Measurements from ENCODE around the gene MOBP.

MOBP gene

GRCh38 chr3:39427506-39427905, 40.0 kb upstream of the MOBP start:
- Histone ChIP-seq H3K4me3 (ENCODE audit: low read depth, low read length) (no peak overlapping the region), H3K9me3 (no peaks in the 10 kb centered on the region), H3K36me3 (no peaks in the 10 kb centered on the region), H3K27me3 (no peaks in the 10 kb centered on the region), H3K4me1 (no peaks in the 10 kb centered on the region)
- no peak for TF ChIP-seq CTCF (IDR thresholded peaks at IDR 0.05; ENCODE audit: low read depth, low read length)
- no peak for DNase-seq

- Histone ChIP-seq H3K36me3 (no peaks in the 10 kb centered on the region), H3K27me3 (no peaks in the 10 kb centered on the region), H3K4me1 (no peaks in the 10 kb centered on the region), H3K4me3 (ENCODE audit: low read depth, low read length) (no peak overlapping the region), H3K9me3 (no peaks in the 10 kb centered on the region)
- TF ChIP-seq CTCF (IDR thresholded peaks at IDR 0.05; ENCODE audit: low read depth, low read length): no peak
- DNase-seq: peak; percentile 44
These were observed 38.7 kb upstream of the MOBP start for GRCh38 chr3:39428745-39429201.

DNA sequence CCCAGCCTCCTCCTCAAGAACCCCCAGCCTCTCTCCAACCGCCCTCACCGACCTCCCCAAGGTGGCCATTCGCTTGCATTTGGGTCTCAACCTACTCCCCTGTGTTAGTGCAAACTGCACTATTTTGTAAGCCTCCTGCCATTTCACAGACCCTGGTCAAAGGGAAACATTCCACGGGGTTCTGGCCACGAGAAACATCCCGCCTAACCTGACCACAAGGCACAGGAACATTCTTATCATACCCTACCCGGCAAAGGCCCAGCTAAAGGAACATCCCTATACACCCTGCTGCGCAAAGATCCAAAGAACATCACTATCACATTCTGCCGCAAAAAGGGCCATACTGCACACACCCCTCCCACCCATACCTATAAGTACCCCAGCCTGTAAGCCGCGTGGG, 38.0 kb upstream of the MOBP start:
- no peaks in the 10 kb centered on the region for H3K27me3 ChIP-seq
- peaks cover 2% of the 10 kb centered on the region; the same call in 1 of the 2 replicates for H3K4me1 ChIP-seq
- TF ChIP-seq CTCF (IDR thresholded peaks at IDR 0.05; ENCODE audit: low read depth, low read length): no peak
- H3K9me3 ChIP-seq: no peaks in the 10 kb centered on the region
- H3K4me3 ChIP-seq (ENCODE audit: low read depth, low read length): no peak overlapping the region
- no peaks in the 10 kb centered on the region for H3K36me3 ChIP-seq
- no peak for DNase-seq

- no peaks in the 10 kb centered on the region for H3K27me3 ChIP-seq
- no peak for DNase-seq
- no peak overlapping the region for H3K4me3 ChIP-seq (ENCODE audit: low read depth, low read length)
- H3K9me3 ChIP-seq: no peaks in the 10 kb centered on the region
- H3K36me3 ChIP-seq: no peaks in the 10 kb centered on the region
- peaks cover 7% of the 10 kb centered on the region for H3K4me1 ChIP-seq
- TF ChIP-seq CTCF (IDR thresholded peaks at IDR 0.05; ENCODE audit: low read depth, low read length): no peak
These were observed 35.1 kb upstream of the MOBP start for GRCh38 chr3:39432342-39432741.

GRCh38 chr3:39433642-39434041, 33.8 kb upstream of the MOBP start:
- H3K36me3 ChIP-seq: no peaks in the 10 kb centered on the region
- H3K9me3 ChIP-seq: no peaks in the 10 kb centered on the region
- peaks cover 7% of the 10 kb centered on the region for H3K4me1 ChIP-seq
- DNase-seq: no peak
- no peaks in the 10 kb centered on the region for H3K27me3 ChIP-seq
- TF ChIP-seq CTCF (IDR thresholded peaks at IDR 0.05; ENCODE audit: low read depth, low read length): no peak
- H3K4me3 ChIP-seq (ENCODE audit: low read depth, low read length): no peak overlapping the region

- DNase-seq: no peak
- H3K4me3 ChIP-seq (ENCODE audit: low read depth, low read length): no peak overlapping the region
- H3K4me1 ChIP-seq: peaks cover 7% of the 10 kb centered on the region
- H3K27me3 ChIP-seq: no peaks in the 10 kb centered on the region
- no peak for TF ChIP-seq CTCF (IDR thresholded peaks at IDR 0.05; ENCODE audit: low read depth, low read length)
- H3K36me3 ChIP-seq: no peaks in the 10 kb centered on the region
- no peaks in the 10 kb centered on the region for H3K9me3 ChIP-seq
These were observed 32.9 kb upstream of the MOBP start for GRCh38 chr3:39434574-39434973.

Data from BE2C (cell line).